Osteoblast (primary cell): ENCODE measurements around the gene RRM2. TPM values are rescaled to one million over a fixed set of nuclear protein-coding genes. Genes with fewer than 3 reads are reported as not detected.

Experiments used
- DNase-seq: peaks from one replicate; pipeline ENCODE4 v3.0.0; 2011; ENCODE audit warnings: low spot score, mixed read lengths; ENCODE audit not compliant: insufficient read length; ENCODE audit errors: missing footprints
- H2AFZ ChIP-seq: 2 replicates; pipeline ENCODE4 v1.6.0; 2011; ENCODE audit warnings: mild to moderate bottlenecking, low read length
- H3K27ac ChIP-seq: 2 replicates; pipeline ENCODE4 v1.5.1; 2011; ENCODE audit warnings: mild to moderate bottlenecking, low read depth, low read length, moderate library complexity
- H3K27me3 ChIP-seq: 2 replicates; pipeline ENCODE4 v1.6.0; 2012; ENCODE audit warnings: mild to moderate bottlenecking, control low read depth, inconsistent platforms, low read length, moderate library complexity; ENCODE audit not compliant: insufficient read depth
- H3K36me3 ChIP-seq: 2 replicates; pipeline ENCODE4 v1.5.1; 2011; ENCODE audit warnings: mild to moderate bottlenecking, low read length, control low read depth, moderate library complexity; ENCODE audit not compliant: insufficient read depth
- H3K4me1 ChIP-seq: 2 replicates; pipeline ENCODE4 v1.5.1; 2011; ENCODE audit warnings: mild to moderate bottlenecking, low read length, control low read depth, moderate library complexity; ENCODE audit not compliant: insufficient read depth
- H3K4me2 ChIP-seq: 2 replicates; pipeline ENCODE4 v1.6.0; 2011; ENCODE audit warnings: mild to moderate bottlenecking, low read length; ENCODE audit not compliant: insufficient read depth
- H3K4me3 ChIP-seq: fragments of 200-600 bp; sonication (generic); 3 replicates; pipeline ENCODE4 v1.5.1; 2012; ENCODE audit warnings: mild to moderate bottlenecking, low read length, inconsistent platforms; ENCODE audit not compliant: insufficient read depth
- H3K79me2 ChIP-seq: 2 replicates; pipeline ENCODE4 v1.6.0; 2012; ENCODE audit warnings: mild to moderate bottlenecking, low read length, control low read depth, inconsistent platforms; ENCODE audit not compliant: insufficient read depth
- H3K9me3 ChIP-seq: 2 replicates; pipeline ENCODE4 v1.5.1; 2011; ENCODE audit warnings: low read depth, low read length, control low read depth
- H4K20me1 ChIP-seq: 2 replicates; pipeline ENCODE4 v1.6.0; 2012; ENCODE audit warnings: mild to moderate bottlenecking, low read length, control low read depth; ENCODE audit not compliant: insufficient read depth
- CTCF ChIP-seq: IDR thresholded peaks from 2 replicates; pipeline ENCODE4 v1.5.1; 2011; ENCODE audit warnings: mild to moderate bottlenecking, low read depth, low read length, moderate library complexity; ENCODE audit errors: extremely low read depth
- total RNA-seq: library from RNA; depleted of rRNA; stranded (reverse); fragments of >200 nt; gene quantifications from 2 replicates; pipeline ENCODE4 v1.2.3, GENCODE V29; 2012

RRM2 gene
- total RNA-seq, 1 donor = 4.3 TPM

- Histone ChIP-seq H3K27me3 (no peaks in the 10 kb centered on the region), H3K4me1 (peaks cover 3% of the 10 kb centered on the region), H3K9me3 (no peaks in the 10 kb centered on the region), H3K4me3 (no peak overlapping the region), H3K4me2 (no peak overlapping the region), H2AFZ (no peak overlapping the region), H4K20me1 (no peaks in the 10 kb centered on the region), H3K36me3 (no peaks in the 10 kb centered on the region), H3K79me2 (no peaks in the 10 kb centered on the region), H3K27ac (no peak overlapping the region)
- DNase-seq = no peak
- TF ChIP-seq CTCF = no peak
These were observed 13.8 kb downstream of the RRM2 start for GRCh38 chr2:10136101-10136934.

DNA sequence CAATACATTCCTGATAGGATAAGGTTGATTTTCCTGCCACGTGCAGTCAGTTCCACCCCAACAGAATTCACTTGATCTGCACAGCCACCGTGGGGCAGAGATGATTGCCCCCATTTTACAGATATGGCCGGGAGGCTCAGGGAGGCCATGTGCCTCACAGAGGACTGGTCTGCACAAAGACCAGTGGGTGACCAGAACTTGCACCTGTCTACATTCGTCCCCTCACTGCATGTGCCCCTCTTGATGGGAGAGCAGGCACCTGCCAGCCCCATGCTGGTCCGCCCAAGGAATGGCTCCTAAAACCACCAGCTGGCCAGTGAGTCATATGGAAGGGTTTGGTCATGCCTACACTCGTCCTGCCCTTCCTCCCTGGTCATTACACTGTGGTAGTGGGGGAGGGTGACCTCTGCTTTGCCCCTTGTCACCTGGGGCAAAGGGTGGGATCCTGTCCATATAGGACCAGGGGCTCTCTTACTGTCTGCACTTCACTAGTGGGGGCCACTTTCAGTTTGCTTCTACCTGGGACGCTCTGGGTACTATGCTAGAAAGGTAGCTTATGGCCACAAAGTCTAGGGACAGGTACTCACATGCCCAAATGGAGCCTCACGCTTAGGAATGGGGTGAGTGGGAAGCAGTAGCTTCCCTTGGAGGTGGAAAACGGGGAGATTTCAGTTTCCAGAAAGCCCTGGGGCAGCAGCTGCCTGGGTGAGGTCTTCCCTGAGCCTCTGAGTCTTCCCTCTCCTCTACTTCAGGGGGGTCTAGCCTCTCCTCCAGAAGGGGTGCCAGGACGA lies 14.7 kb downstream of the RRM2 start:
- H3K79me2 ChIP-seq = no peaks in the 10 kb centered on the region
- TF ChIP-seq CTCF = no peak
- H3K9me3 ChIP-seq = no peaks in the 10 kb centered on the region
- H3K36me3 ChIP-seq = no peaks in the 10 kb centered on the region
- no peak overlapping the region for H3K4me3 ChIP-seq
- no peak overlapping the region for H3K4me2 ChIP-seq
- H4K20me1 ChIP-seq = no peaks in the 10 kb centered on the region
- H3K27ac ChIP-seq = no peak overlapping the region
- DNase-seq = peak; percentile 64
- no peaks in the 10 kb centered on the region for H3K27me3 ChIP-seq
- H2AFZ ChIP-seq = no peak overlapping the region
- peaks cover 3% of the 10 kb centered on the region for H3K4me1 ChIP-seq

- H3K4me1 ChIP-seq = peaks cover 3% of the 10 kb centered on the region
- no peaks in the 10 kb centered on the region for H3K79me2 ChIP-seq
- peak; percentile 69 for DNase-seq
- H2AFZ ChIP-seq = no peak overlapping the region
- no peaks in the 10 kb centered on the region for H3K27me3 ChIP-seq
- H3K36me3 ChIP-seq = no peaks in the 10 kb centered on the region
- no peaks in the 10 kb centered on the region for H3K9me3 ChIP-seq
- no peak overlapping the region for H3K4me3 ChIP-seq
- no peaks in the 10 kb centered on the region for H4K20me1 ChIP-seq
- H3K4me2 ChIP-seq = no peak overlapping the region
- TF ChIP-seq CTCF = no peak
- no peak overlapping the region for H3K27ac ChIP-seq
These were observed 17.0 kb downstream of the RRM2 start for GRCh38 chr2:10139536-10139935.
